Activated T-helper 1 cell treated with anti-CD3 and anti-CD28 coated beads, Interleukin-12 subunit alpha, Interleukin-12 subunit beta, Interleukin-2, Interleukin-4 antibody, amounts not matched to agents 30 ng/mL and 10 ng/mL and 1 ng/mL, durations not matched to agents 14 hours and 24 hours and 36 hours (primary cell): Measurements from ENCODE around the gene TMEM123. TPM values are rescaled to one million over a fixed set of nuclear protein-coding genes. Genes with fewer than 3 reads are reported as not detected.
A peak's percentile ranks its signal among the peaks of the same experiment; 100 is the strongest.

ENCODE experiments used
- DNase-seq: peaks from one replicate; pipeline ENCODE4 v3.0.0; 2021; ENCODE audit warnings: low spot score
- H3K27ac Mint-ChIP-seq: one replicate; pipeline ENCODE4 v1.8.0; 2021; ENCODE audit warnings: mild to moderate bottlenecking, mixed read lengths
- H3K27me3 Mint-ChIP-seq: one replicate; pipeline ENCODE4 v1.8.0; 2022; ENCODE audit warnings: mild to moderate bottlenecking, moderate library complexity, mixed read lengths; ENCODE audit not compliant: insufficient read depth
- H3K36me3 Mint-ChIP-seq: one replicate; pipeline ENCODE4 v1.8.0; 2021; ENCODE audit warnings: low read depth, mixed read lengths
- H3K4me1 Mint-ChIP-seq: one replicate; pipeline ENCODE4 v1.8.0; 2021; ENCODE audit warnings: low read depth, mixed read lengths
- H3K4me3 Mint-ChIP-seq: one replicate; pipeline ENCODE4 v1.8.0; 2021; ENCODE audit warnings: mild to moderate bottlenecking, moderate library complexity, mixed read lengths
- H3K9me3 Mint-ChIP-seq: one replicate; pipeline ENCODE4 v1.8.0; 2021; ENCODE audit warnings: mixed read lengths
- intact Hi-C: fragments of 100-400 bp; cut with micrococcal nuclease; formaldehyde crosslinking; loops from one replicate; pipeline ENCODE4 v1.15.1; 2024
- total RNA-seq: library from RNA; stranded (reverse); gene quantifications from 2 replicates; pipeline ENCODE4 v1.2.3, GENCODE V29; 2022

TMEM123 gene
- total RNA-seq, 1 donor from 2014 or later: 231 TPM

DNA sequence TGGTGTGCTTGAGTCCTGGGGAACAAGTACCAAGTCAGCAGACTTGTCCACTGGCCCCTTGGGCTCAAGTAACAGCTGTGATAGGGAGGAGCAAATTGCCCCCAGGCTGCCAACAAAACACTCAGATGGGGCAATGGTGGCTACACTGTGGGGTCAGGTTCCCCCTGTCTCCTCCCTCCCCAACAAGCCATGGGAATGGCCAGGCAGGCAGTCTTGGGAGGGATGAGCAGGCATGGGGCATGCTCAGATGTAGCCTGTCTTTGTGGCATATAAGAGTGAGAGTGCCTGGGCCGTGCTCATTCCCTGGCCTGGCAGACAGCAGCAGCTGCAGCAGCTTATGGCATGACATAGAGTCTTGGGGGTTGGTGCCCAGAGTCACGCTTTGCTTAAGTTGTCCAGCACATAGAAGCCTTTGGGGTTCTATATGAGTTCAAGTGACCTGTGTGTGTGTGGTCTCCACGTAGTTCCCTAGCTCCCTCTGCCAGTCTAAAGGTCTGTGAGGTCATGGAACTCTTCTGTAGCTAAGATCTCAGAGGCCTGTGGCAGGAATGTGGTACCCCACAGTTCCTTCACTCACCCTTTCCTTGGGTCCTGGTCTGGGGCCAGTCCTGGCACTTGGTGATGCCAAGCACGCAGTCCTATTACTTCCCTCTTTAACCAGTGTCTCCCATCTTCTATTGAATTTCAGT lies 60.9 kb downstream of the TMEM123 start:
- Mint-ChIP-seq H3K27me3 (no peaks in the 10 kb centered on the region), H3K9me3 (peaks cover 5% of the 10 kb centered on the region), H3K27ac (no peak overlapping the region), H3K4me1 (peaks cover 52% of the 10 kb centered on the region), H3K36me3 (peaks cover 44% of the 10 kb centered on the region), H3K4me3 (no peak overlapping the region)
- intact Hi-C loops: loop anchor here (2.0 to 5.0 kb wide), 2 partner anchors 45 to 276 kb away; partner anchors contain the start of gene BIRC2
- no peak for DNase-seq

GRCh38 chr11:102390667-102391465 lies 61.7 kb downstream of the TMEM123 start:
- Mint-ChIP-seq H3K27ac (no peak overlapping the region), H3K9me3 (peaks cover 5% of the 10 kb centered on the region), H3K4me1 (peaks cover 52% of the 10 kb centered on the region), H3K36me3 (peaks cover 44% of the 10 kb centered on the region), H3K27me3 (no peaks in the 10 kb centered on the region), H3K4me3 (no peak overlapping the region)
- DNase-seq: peak; percentile 36
- intact Hi-C loops: loop anchor here (1.0 to 5.0 kb wide), 5 partner anchors 44 to 276 kb away; partner anchors contain the start of genes BIRC2 and TMEM123

- Mint-ChIP-seq H3K36me3 (peaks cover 47% of the 10 kb centered on the region), H3K4me3 (no peak overlapping the region), H3K27me3 (no peaks in the 10 kb centered on the region), H3K4me1 (peaks cover 51% of the 10 kb centered on the region), H3K27ac (no peak overlapping the region), H3K9me3 (peaks cover 5% of the 10 kb centered on the region)
- DNase-seq: no peak
- intact Hi-C loops: no loop called here
Observed at GRCh38 chr11:102389253-102389652, 63.3 kb downstream of the TMEM123 start.

- peaks cover 33% of the 10 kb centered on the region for H3K4me1 Mint-ChIP-seq
Observed at GRCh38 chr11:102387043-102387781, 65.4 kb downstream of the TMEM123 start.

GRCh38 chr11:102386136-102386734 lies 66.3 kb downstream of the TMEM123 start:
- Mint-ChIP-seq H3K27ac (no peak overlapping the region), H3K9me3 (peaks cover 5% of the 10 kb centered on the region), H3K4me3 (no peak overlapping the region), H3K27me3 (no peaks in the 10 kb centered on the region), H3K4me1 (peaks cover 29% of the 10 kb centered on the region), H3K36me3 (peaks cover 46% of the 10 kb centered on the region)
- intact Hi-C loops: no loop called here
- no peak for DNase-seq

More at GRCh38 chr11:102387043-102387781, 65.4 kb downstream of the TMEM123 start:
- Mint-ChIP-seq H3K27me3 (no peaks in the 10 kb centered on the region), H3K9me3 (peaks cover 5% of the 10 kb centered on the region), H3K4me3 (no peak overlapping the region), H3K36me3 (peaks cover 42% of the 10 kb centered on the region), H3K27ac (no peak overlapping the region)
- intact Hi-C loops: no loop called here
- no peak for DNase-seq

DNA sequence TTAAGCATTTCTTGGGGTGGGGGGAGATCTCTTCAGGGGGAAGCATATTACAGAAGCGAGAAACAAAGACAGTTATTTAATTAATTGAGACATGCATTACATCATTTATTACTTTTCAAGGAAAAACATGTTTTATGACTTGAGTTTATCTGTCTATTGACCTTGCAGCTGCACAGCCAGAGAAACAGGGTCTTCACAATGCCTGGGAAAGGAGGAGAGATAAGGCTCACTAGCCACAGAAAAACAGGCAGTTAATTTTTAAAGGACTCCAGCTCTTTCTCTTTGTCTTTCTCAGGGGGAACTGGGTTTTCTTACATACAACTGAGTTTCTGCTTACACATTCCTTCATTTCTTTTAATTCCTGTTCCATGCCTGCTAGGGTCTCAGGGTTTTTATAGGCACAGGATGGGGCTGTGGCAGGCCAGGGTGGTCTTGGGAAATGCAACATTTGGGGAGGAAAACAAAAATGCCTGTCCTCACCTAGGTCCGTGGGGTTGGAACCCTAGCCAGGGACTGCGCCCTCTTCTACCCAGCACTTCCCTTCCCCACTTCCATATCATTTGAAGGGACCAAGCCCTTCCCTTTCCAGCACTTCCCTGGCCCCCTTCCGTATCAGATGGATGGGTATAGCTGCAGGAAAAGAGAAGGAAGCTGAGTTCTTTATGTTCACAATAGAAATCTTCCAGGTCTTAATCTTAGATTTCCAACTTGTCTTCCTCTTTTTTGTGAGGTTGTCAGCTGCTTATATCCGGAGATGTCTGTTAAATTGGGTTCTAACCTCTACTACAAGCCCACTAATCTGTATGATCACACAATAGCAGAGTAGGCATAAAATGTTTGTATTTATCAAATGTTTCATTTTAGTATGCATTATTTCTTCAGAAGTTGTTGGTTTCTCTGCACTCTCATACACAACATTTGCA lies 67.2 kb downstream of the TMEM123 start:
- H3K4me3 Mint-ChIP-seq: no peak overlapping the region
- no peak for DNase-seq
- intact Hi-C loops: no loop called here
- H3K36me3 Mint-ChIP-seq: peaks cover 47% of the 10 kb centered on the region
- no peak overlapping the region for H3K27ac Mint-ChIP-seq
- peaks cover 24% of the 10 kb centered on the region for H3K4me1 Mint-ChIP-seq
- H3K9me3 Mint-ChIP-seq: peaks cover 5% of the 10 kb centered on the region
- H3K27me3 Mint-ChIP-seq: no peaks in the 10 kb centered on the region

GRCh38 chr11:102384419-102385079 lies 68.0 kb downstream of the TMEM123 start:
- H3K4me3 Mint-ChIP-seq: no peak overlapping the region
- no peaks in the 10 kb centered on the region for H3K27me3 Mint-ChIP-seq
- no peak for DNase-seq
- H3K36me3 Mint-ChIP-seq: peaks cover 50% of the 10 kb centered on the region
- H3K4me1 Mint-ChIP-seq: peaks cover 21% of the 10 kb centered on the region
- intact Hi-C loops: no loop called here
- H3K9me3 Mint-ChIP-seq: peaks cover 5% of the 10 kb centered on the region
- H3K27ac Mint-ChIP-seq: no peak overlapping the region

DNA sequence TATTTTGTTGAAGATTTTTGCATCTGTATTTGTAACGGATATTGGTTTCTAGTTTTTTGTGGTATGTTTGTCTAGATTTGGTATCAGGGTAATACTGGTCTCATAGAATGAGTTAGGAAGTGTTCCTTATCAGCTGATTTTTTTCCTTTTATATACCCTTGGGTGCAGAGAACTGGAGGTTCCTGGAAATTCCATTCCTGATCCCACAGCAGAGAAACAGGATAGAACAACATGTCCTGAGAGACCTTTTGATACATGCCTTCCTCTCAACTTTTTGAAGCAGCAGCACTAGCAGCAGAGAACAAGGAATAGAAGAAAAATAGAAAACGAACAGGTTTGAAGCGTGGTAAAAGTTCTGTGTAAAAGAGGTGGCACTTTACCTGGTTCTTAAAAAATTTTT lies 68.7 kb downstream of the TMEM123 start:
- Mint-ChIP-seq H3K27me3 (no peaks in the 10 kb centered on the region), H3K36me3 (peaks cover 50% of the 10 kb centered on the region), H3K4me1 (peaks cover 14% of the 10 kb centered on the region), H3K4me3 (no peak overlapping the region), H3K27ac (no peak overlapping the region), H3K9me3 (peaks cover 5% of the 10 kb centered on the region)
- no peak for DNase-seq
- intact Hi-C loops: no loop called here

DNA sequence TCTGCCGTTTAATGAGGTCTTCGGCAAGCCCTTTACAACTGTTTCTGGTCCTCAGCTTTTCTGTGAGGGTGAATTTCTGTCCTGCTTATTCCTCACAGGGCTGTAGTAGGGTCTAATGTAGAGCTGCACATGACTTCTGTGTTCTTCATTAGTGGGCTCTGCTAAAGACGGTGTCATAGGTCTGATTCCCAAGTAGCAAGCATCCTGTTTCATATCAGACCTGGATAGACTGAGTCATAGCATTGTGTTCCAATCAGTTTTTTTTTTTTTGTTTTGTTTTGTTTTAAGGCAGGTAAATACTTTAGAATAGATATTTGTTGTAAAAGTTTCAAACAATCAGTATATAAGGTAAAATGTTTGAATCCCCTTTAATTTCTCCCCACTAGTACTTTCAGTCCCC lies 70.2 kb downstream of the TMEM123 start:
- DNase-seq: no peak
- intact Hi-C loops: no loop called here
- no peaks in the 10 kb centered on the region for H3K27me3 Mint-ChIP-seq
- H3K27ac Mint-ChIP-seq: no peak overlapping the region
- H3K4me3 Mint-ChIP-seq: no peak overlapping the region
- H3K9me3 Mint-ChIP-seq: no peaks in the 10 kb centered on the region
- peaks cover 14% of the 10 kb centered on the region for H3K4me1 Mint-ChIP-seq
- H3K36me3 Mint-ChIP-seq: peaks cover 52% of the 10 kb centered on the region

GRCh38 chr11:102378818-102379217 lies 73.7 kb downstream of the TMEM123 start:
- DNase-seq: no peak
- peaks cover 12% of the 10 kb centered on the region for H3K4me1 Mint-ChIP-seq
- intact Hi-C loops: no loop called here
- no peaks in the 10 kb centered on the region for H3K27me3 Mint-ChIP-seq
- no peak overlapping the region for H3K4me3 Mint-ChIP-seq
- H3K9me3 Mint-ChIP-seq: no peaks in the 10 kb centered on the region
- H3K27ac Mint-ChIP-seq: no peak overlapping the region
- peaks cover 52% of the 10 kb centered on the region for H3K36me3 Mint-ChIP-seq

- peaks cover 47% of the 10 kb centered on the region for H3K36me3 Mint-ChIP-seq
- peaks cover 12% of the 10 kb centered on the region for H3K4me1 Mint-ChIP-seq
- H3K27me3 Mint-ChIP-seq: no peaks in the 10 kb centered on the region
Observed at GRCh38 chr11:102377891-102378290, 74.7 kb downstream of the TMEM123 start.

More at GRCh38 chr11:102377891-102378290, 74.7 kb downstream of the TMEM123 start:
- intact Hi-C loops: no loop called here
- Mint-ChIP-seq H3K4me3 (no peak overlapping the region), H3K27ac (no peak overlapping the region), H3K9me3 (no peaks in the 10 kb centered on the region)
- no peak for DNase-seq
